MM.1S (cell line): ENCODE data around the gene NXF1.

Experiments used
- EZH2phosphoT487 ChIP-seq: fragments of 300-600 bp; sonication (generic); IDR thresholded peaks from 2 replicates; pipeline ENCODE4 v1.6.1; 2018; ENCODE audit warnings: antibody characterized with exemption, low read length
- TF ChIP-seq, protein P1 (sequence below): fragments of 300-600 bp; sonication (generic); IDR thresholded peaks from 2 replicates; pipeline ENCODE4 v1.5.1; 2016; ENCODE audit warnings: antibody characterized with exemption, low read length, mixed read lengths

DNA sequence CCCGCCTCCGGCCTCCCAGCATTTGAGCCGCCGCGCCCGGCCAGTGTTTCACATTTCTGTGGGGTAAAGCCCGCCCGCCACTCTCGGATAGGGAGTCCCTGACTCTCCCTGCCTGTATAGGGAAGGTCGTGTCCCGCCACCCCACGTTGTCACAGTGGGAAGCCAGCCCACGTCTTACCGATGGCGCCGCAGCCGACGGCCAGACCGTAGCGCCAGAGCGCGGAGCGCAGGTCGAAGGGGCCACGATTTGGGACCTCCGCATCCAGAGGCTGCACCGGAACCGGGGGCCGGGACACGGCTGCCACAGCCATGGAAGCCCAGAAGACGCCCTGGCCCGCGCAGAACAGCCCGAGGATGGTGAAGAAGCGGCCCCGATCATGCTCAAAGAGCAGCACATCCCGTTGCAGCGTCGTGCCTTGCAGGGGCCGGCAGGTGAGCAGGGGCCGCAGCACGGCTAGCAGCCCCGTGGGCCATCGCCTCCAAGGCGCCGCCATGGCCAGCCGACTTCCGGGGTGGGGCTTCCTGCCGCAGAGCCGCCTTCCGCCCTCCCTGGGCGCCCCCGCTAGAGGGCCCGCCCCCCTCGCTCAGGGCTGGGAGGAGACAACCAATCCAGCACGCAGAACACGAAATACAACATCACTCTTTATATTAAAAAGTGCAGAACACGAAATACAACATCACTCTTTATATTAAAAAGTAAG is 13.6 kb downstream of the NXF1 start, which contains the start of gene TMEM223:
- no peak for TF ChIP-seq EZH2phosphoT487
- TF ChIP-seq, protein P1, sequence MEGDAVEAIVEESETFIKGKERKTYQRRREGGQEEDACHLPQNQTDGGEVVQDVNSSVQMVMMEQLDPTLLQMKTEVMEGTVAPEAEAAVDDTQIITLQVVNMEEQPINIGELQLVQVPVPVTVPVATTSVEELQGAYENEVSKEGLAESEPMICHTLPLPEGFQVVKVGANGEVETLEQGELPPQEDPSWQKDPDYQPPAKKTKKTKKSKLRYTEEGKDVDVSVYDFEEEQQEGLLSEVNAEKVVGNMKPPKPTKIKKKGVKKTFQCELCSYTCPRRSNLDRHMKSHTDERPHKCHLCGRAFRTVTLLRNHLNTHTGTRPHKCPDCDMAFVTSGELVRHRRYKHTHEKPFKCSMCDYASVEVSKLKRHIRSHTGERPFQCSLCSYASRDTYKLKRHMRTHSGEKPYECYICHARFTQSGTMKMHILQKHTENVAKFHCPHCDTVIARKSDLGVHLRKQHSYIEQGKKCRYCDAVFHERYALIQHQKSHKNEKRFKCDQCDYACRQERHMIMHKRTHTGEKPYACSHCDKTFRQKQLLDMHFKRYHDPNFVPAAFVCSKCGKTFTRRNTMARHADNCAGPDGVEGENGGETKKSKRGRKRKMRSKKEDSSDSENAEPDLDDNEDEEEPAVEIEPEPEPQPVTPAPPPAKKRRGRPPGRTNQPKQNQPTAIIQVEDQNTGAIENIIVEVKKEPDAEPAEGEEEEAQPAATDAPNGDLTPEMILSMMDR, result no peak
